IPS-18a (cell line): ENCODE data around the gene STAU1.
A peak's percentile ranks its signal among the peaks of the same experiment; 100 is the strongest.
"Not testable (repeated sequence)": the region's sequence is repeated elsewhere in the genome, so short reads cannot be mapped to it uniquely, and the experiment has no call there.

Experiments used
- H3K27ac ChIP-seq: one replicate; pipeline ENCODE4 v1.5.1; 2013; ENCODE audit warnings: low read length
- H3K27me3 ChIP-seq: one replicate; pipeline ENCODE4 v1.6.1; 2013; ENCODE audit warnings: mild to moderate bottlenecking, low read length; ENCODE audit not compliant: control insufficient read depth, insufficient read depth
- H3K36me3 ChIP-seq: one replicate; pipeline ENCODE4 v1.6.1; 2013; ENCODE audit warnings: low read depth, low read length; ENCODE audit not compliant: control insufficient read depth
- H3K4me1 ChIP-seq: one replicate; pipeline ENCODE4 v1.6.1; 2013; ENCODE audit warnings: low read depth, low read length; ENCODE audit not compliant: control insufficient read depth
- H3K4me3 ChIP-seq: one replicate; pipeline ENCODE4 v1.5.1; 2013; ENCODE audit warnings: low read length
- H3K9ac ChIP-seq: one replicate; pipeline ENCODE4 v1.6.1; 2013; ENCODE audit warnings: mild to moderate bottlenecking, low read length, moderate library complexity
- H3K9me3 ChIP-seq: one replicate; pipeline ENCODE4 v1.6.1; 2013; ENCODE audit warnings: low read depth, low read length; ENCODE audit not compliant: control insufficient read depth

STAU1 gene

GRCh38 chr20:49174183-49174582, 14.0 kb downstream of the STAU1 start:
- no peak overlapping the region for H3K9ac ChIP-seq
- H3K36me3 ChIP-seq = peaks cover 11% of the 10 kb centered on the region
- no peak overlapping the region for H3K27ac ChIP-seq

GRCh38 chr20:49172413-49172812, 15.7 kb downstream of the STAU1 start:
- H3K36me3 ChIP-seq = peaks cover 11% of the 10 kb centered on the region

More at GRCh38 chr20:49174183-49174582, 14.0 kb downstream of the STAU1 start:
- no peaks in the 10 kb centered on the region for H3K9me3 ChIP-seq
- H3K4me3 ChIP-seq = no peak overlapping the region
- no peaks in the 10 kb centered on the region for H3K27me3 ChIP-seq
- no peaks in the 10 kb centered on the region for H3K4me1 ChIP-seq

GRCh38 chr20:49171909-49172308, 16.2 kb downstream of the STAU1 start:
- Histone ChIP-seq H3K36me3 (peaks cover 11% of the 10 kb centered on the region), H3K9ac (no peak overlapping the region), H3K4me3 (no peak overlapping the region), H3K4me1 (no peaks in the 10 kb centered on the region), H3K27me3 (no peaks in the 10 kb centered on the region), H3K27ac (no peak overlapping the region), H3K9me3 (no peaks in the 10 kb centered on the region)

More at GRCh38 chr20:49172413-49172812, 15.7 kb downstream of the STAU1 start:
- no peak overlapping the region for H3K9ac ChIP-seq
- H3K9me3 ChIP-seq = no peaks in the 10 kb centered on the region
- H3K27ac ChIP-seq = no peak overlapping the region
- no peak overlapping the region for H3K4me3 ChIP-seq
- no peaks in the 10 kb centered on the region for H3K27me3 ChIP-seq
- no peaks in the 10 kb centered on the region for H3K4me1 ChIP-seq

- no peaks in the 10 kb centered on the region for H3K4me1 ChIP-seq
- H3K36me3 ChIP-seq = peaks cover 12% of the 10 kb centered on the region
- H3K9me3 ChIP-seq = no peaks in the 10 kb centered on the region
- no peak overlapping the region for H3K4me3 ChIP-seq
- H3K27ac ChIP-seq = no peak overlapping the region
- H3K9ac ChIP-seq = no peak overlapping the region
- no peaks in the 10 kb centered on the region for H3K27me3 ChIP-seq
Observed at GRCh38 chr20:49170714-49171113, 17.4 kb downstream of the STAU1 start.

GRCh38 chr20:49169547-49169946, 18.6 kb downstream of the STAU1 start:
- H3K4me3 ChIP-seq = no peak overlapping the region
- no peaks in the 10 kb centered on the region for H3K27me3 ChIP-seq
- H3K4me1 ChIP-seq = no peaks in the 10 kb centered on the region
- no peak overlapping the region for H3K27ac ChIP-seq
- no peak overlapping the region for H3K9ac ChIP-seq
- peaks cover 15% of the 10 kb centered on the region for H3K36me3 ChIP-seq
- no peaks in the 10 kb centered on the region for H3K9me3 ChIP-seq

- not testable (repeated sequence) for H3K27ac ChIP-seq
Observed at GRCh38 chr20:49168864-49169263, 19.3 kb downstream of the STAU1 start.

GRCh38 chr20:49167811-49168507, 20.2 kb downstream of the STAU1 start:
- Histone ChIP-seq H3K27me3 (no peaks in the 10 kb centered on the region), H3K36me3 (peaks cover 12% of the 10 kb centered on the region), H3K9ac (peak overlapping the region; percentile 2), H3K9me3 (no peaks in the 10 kb centered on the region), H3K27ac (no peak overlapping the region), H3K4me1 (no peaks in the 10 kb centered on the region), H3K4me3 (no peak overlapping the region)

More at GRCh38 chr20:49168864-49169263, 19.3 kb downstream of the STAU1 start:
- H3K9ac ChIP-seq, H3K27me3 ChIP-seq, H3K4me3 ChIP-seq, H3K9me3 ChIP-seq, H3K4me1 ChIP-seq: not testable (repeated sequence)
- H3K36me3 ChIP-seq = peaks cover 15% of the 10 kb centered on the region

GRCh38 chr20:49166534-49167449, 21.3 kb downstream of the STAU1 start:
- Histone ChIP-seq H3K36me3 (peaks cover 9% of the 10 kb centered on the region), H3K27me3 (no peaks in the 10 kb centered on the region), H3K4me3 (no peak overlapping the region), H3K4me1 (no peaks in the 10 kb centered on the region), H3K9ac (no peak overlapping the region), H3K9me3 (no peaks in the 10 kb centered on the region), H3K27ac (no peak overlapping the region)

GRCh38 chr20:49165611-49166010, 22.5 kb downstream of the STAU1 start:
- no peak overlapping the region for H3K4me3 ChIP-seq
- H3K36me3 ChIP-seq = peaks cover 7% of the 10 kb centered on the region
- H3K27ac ChIP-seq = no peak overlapping the region
- no peaks in the 10 kb centered on the region for H3K9me3 ChIP-seq
- no peaks in the 10 kb centered on the region for H3K27me3 ChIP-seq
- no peaks in the 10 kb centered on the region for H3K4me1 ChIP-seq
- no peak overlapping the region for H3K9ac ChIP-seq

GRCh38 chr20:49163696-49164095, 24.4 kb downstream of the STAU1 start:
- no peak overlapping the region for H3K9ac ChIP-seq
- H3K4me3 ChIP-seq = no peak overlapping the region
- no peaks in the 10 kb centered on the region for H3K9me3 ChIP-seq
- H3K27me3 ChIP-seq = no peaks in the 10 kb centered on the region
- H3K36me3 ChIP-seq = peaks cover 12% of the 10 kb centered on the region
- no peak overlapping the region for H3K27ac ChIP-seq
- no peaks in the 10 kb centered on the region for H3K4me1 ChIP-seq

- no peak overlapping the region for H3K4me3 ChIP-seq
- H3K4me1 ChIP-seq = no peaks in the 10 kb centered on the region
- H3K9me3 ChIP-seq = no peaks in the 10 kb centered on the region
- H3K27me3 ChIP-seq = no peaks in the 10 kb centered on the region
- H3K27ac ChIP-seq = no peak overlapping the region
- peaks cover 12% of the 10 kb centered on the region for H3K36me3 ChIP-seq
- no peak overlapping the region for H3K9ac ChIP-seq
Observed at GRCh38 chr20:49161428-49162152, 26.5 kb downstream of the STAU1 start.
